SU-DHL-6 (cell line): ENCODE results near the gene PSMD3.

Experiments used
- H2AFZ ChIP-seq: fragments of 200-600 bp; sonication (generic); 2 replicates; pipeline ENCODE4 v1.6.1; 2014; ENCODE audit warnings: low read depth, mild to moderate bottlenecking, moderate library complexity, mixed read lengths, antibody characterized with exemption, low read length; ENCODE audit not compliant: severe bottlenecking
- H3F3A ChIP-seq: fragments of 200-600 bp; shearing (Covaris generic); 2 replicates; pipeline ENCODE4 v1.6.0; 2016; ENCODE audit warnings: antibody characterized with exemption, mild to moderate bottlenecking; ENCODE audit not compliant: insufficient read depth
- H3K27ac ChIP-seq: fragments of 200-600 bp; sonication (generic); 2 replicates; pipeline ENCODE4 v1.5.1; 2016; ENCODE audit warnings: low read depth, mild to moderate bottlenecking, low read length, moderate library complexity, mixed read lengths
- H3K27me3 ChIP-seq: fragments of 200-600 bp; sonication (generic), shearing (Covaris generic); 2 replicates; pipeline ENCODE4 v1.6.0; 2014; ENCODE audit warnings: mild to moderate bottlenecking, low read length
- H3K36me3 ChIP-seq: fragments of 200-600 bp; sonication (generic); 2 replicates; pipeline ENCODE4 v1.6.1; 2014; ENCODE audit warnings: mild to moderate bottlenecking, low read length, mixed read lengths
- H3K4me2 ChIP-seq: fragments of 300-600, 200-600 bp; shearing (Covaris generic), sonication (generic); 2 replicates; pipeline ENCODE4 v1.6.0; 2014; ENCODE audit warnings: low read length, low read depth, mild to moderate bottlenecking; ENCODE audit not compliant: poor library complexity, severe bottlenecking
- H3K4me3 ChIP-seq: fragments of 200-600 bp; sonication (generic); 2 replicates; pipeline ENCODE4 v1.5.1; 2014; ENCODE audit warnings: antibody characterized with exemption, low read length, mild to moderate bottlenecking, mixed read lengths; ENCODE audit not compliant: insufficient read depth, poor library complexity, severe bottlenecking
- H3K79me2 ChIP-seq: fragments of 200-600 bp; sonication (generic); 2 replicates; pipeline ENCODE4 v1.6.1; 2014; ENCODE audit warnings: mild to moderate bottlenecking, low read length, moderate library complexity; ENCODE audit not compliant: insufficient read depth
- H3K9ac ChIP-seq: fragments of 200-600 bp; sonication (generic); 2 replicates; pipeline ENCODE4 v1.7.0; 2014; ENCODE audit warnings: mild to moderate bottlenecking, low read length
- H3K9me2 ChIP-seq: fragments of 200-600 bp; sonication (generic); replicated peaks from 2 replicates; pipeline ENCODE4 v1.6.1; 2014; ENCODE audit warnings: low read length; ENCODE audit not compliant: insufficient read depth
- H3K9me3 ChIP-seq: fragments of 200-600 bp; sonication (generic); 2 replicates; pipeline ENCODE4 v1.6.1; 2014; ENCODE audit warnings: low read length, mixed read lengths; ENCODE audit not compliant: insufficient read depth
- H4K20me1 ChIP-seq: fragments of 200-600 bp; sonication (generic); 2 replicates; pipeline ENCODE4 v1.6.1; 2014; ENCODE audit warnings: low read depth, mild to moderate bottlenecking, antibody characterized with exemption, low read length, moderate library complexity, mixed read lengths
- CTCF ChIP-seq: fragments of 200-600 bp; sonication (generic); IDR thresholded peaks from one replicate; pipeline ENCODE4 v1.5.1; 2017; ENCODE audit warnings: antibody characterized with exemption, mild to moderate bottlenecking, low read length, moderate library complexity; ENCODE audit not compliant: insufficient read depth, poor library complexity, severe bottlenecking
- EZH2phosphoT487 ChIP-seq: fragments of 200-600 bp; sonication (generic), shearing (Covaris generic); conservative IDR thresholded peaks from 2 replicates; pipeline ENCODE4 v1.6.1; 2018; ENCODE audit warnings: mild to moderate bottlenecking, antibody characterized with exemption, low read length, moderate library complexity, mixed read lengths

Gene PSMD3

GRCh38 chr17:39939106-39939505 lies 41.5 kb upstream of the PSMD3 start:
- no peak overlapping the region for H3K4me2 ChIP-seq
- no peak overlapping the region for H2AFZ ChIP-seq
- no peaks in the 10 kb centered on the region for H3K36me3 ChIP-seq
- H3K27me3 ChIP-seq: no peaks in the 10 kb centered on the region
- H4K20me1 ChIP-seq: no peaks in the 10 kb centered on the region
- no peak overlapping the region for H3K4me3 ChIP-seq
- H3K27ac ChIP-seq: no peak overlapping the region
- H3K9ac ChIP-seq: no peak overlapping the region
- H3K9me3 ChIP-seq: no peaks in the 10 kb centered on the region
- no peaks in the 10 kb centered on the region for H3K9me2 ChIP-seq
- H3F3A ChIP-seq: no peaks in the 10 kb centered on the region
- TF ChIP-seq CTCF (no peak), EZH2phosphoT487 (no peak)
- H3K79me2 ChIP-seq: no peaks in the 10 kb centered on the region

- H3K36me3 ChIP-seq: no peaks in the 10 kb centered on the region
- H3K4me3 ChIP-seq: no peak overlapping the region
- H3K9me2 ChIP-seq: no peaks in the 10 kb centered on the region
- no peak overlapping the region for H2AFZ ChIP-seq
- H3K79me2 ChIP-seq: no peaks in the 10 kb centered on the region
- H3K27me3 ChIP-seq: no peaks in the 10 kb centered on the region
- H3F3A ChIP-seq: no peaks in the 10 kb centered on the region
- TF ChIP-seq CTCF (peak; percentile 42), EZH2phosphoT487 (no peak)
- no peak overlapping the region for H3K9ac ChIP-seq
- no peak overlapping the region for H3K4me2 ChIP-seq
- no peaks in the 10 kb centered on the region for H3K9me3 ChIP-seq
- H4K20me1 ChIP-seq: no peaks in the 10 kb centered on the region
- H3K27ac ChIP-seq: no peak overlapping the region
Measured at GRCh38 chr17:39939588-39940419, 40.8 kb upstream of the PSMD3 start.

- Histone ChIP-seq H3K27me3 (no peaks in the 10 kb centered on the region), H4K20me1 (no peaks in the 10 kb centered on the region), H3K4me2 (no peak overlapping the region), H3K79me2 (no peaks in the 10 kb centered on the region), H3K27ac (no peak overlapping the region), H3K9me3 (no peaks in the 10 kb centered on the region), H3K4me3 (no peak overlapping the region), H3K36me3 (no peaks in the 10 kb centered on the region), H3K9ac (no peak overlapping the region), H3F3A (no peaks in the 10 kb centered on the region), H2AFZ (no peak overlapping the region), H3K9me2 (no peaks in the 10 kb centered on the region)
- TF ChIP-seq CTCF (no peak), EZH2phosphoT487 (no peak)
Measured at GRCh38 chr17:39943702-39944392, 36.8 kb upstream of the PSMD3 start.
